ENCODE measurements around the gene DNAAF9.

Gene DNAAF9

DNA sequence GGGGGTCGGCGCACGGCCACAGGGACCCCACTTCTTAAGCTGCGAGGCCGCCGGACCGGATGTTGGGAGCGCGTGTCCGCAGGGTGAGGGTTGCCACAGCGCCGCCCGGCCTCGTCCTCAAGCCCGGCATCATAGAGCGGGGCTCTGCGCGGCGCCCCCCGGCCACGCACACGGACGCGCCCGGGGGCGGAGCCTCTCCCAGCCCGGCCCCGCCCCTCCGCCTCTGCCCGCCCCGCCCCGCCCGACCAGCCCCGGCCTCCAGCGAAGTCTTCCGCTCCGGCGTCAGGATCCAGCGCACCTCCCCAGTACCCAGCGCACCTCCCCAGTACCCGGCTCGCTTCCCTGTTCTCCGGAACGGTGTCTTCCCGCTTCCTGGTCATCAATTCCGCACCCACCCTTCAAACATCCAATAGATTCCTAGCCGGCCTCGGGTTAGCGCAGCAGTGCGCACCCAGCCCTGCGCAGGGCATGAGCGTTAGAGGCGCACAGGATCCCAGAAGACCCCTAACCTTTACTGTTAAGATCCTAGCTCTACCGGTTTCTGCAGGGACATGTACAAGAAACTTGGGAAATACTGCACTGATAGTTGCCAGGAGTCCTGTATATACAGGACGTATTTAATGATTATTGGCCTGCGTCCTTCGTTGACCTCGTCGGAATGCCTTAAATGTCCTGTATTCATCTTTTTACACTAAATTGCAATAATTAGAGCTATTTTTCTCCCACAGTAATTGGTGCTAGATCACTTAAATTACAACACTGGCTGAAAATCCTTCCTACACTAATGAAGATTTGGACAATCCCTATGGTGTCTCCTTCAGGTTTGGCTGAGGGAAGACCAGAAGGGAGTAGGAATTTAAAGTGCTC is 535 bp upstream of the DNAAF9 start:
- H3K36me3 Mint-ChIP-seq (ENCODE audit: low read depth) = no peaks in the 10 kb centered on the region
- peak overlapping the region; percentile 91 to 97 (median 92) for H3K27ac Mint-ChIP-seq
- TF ChIP-seq, protein P1, sequence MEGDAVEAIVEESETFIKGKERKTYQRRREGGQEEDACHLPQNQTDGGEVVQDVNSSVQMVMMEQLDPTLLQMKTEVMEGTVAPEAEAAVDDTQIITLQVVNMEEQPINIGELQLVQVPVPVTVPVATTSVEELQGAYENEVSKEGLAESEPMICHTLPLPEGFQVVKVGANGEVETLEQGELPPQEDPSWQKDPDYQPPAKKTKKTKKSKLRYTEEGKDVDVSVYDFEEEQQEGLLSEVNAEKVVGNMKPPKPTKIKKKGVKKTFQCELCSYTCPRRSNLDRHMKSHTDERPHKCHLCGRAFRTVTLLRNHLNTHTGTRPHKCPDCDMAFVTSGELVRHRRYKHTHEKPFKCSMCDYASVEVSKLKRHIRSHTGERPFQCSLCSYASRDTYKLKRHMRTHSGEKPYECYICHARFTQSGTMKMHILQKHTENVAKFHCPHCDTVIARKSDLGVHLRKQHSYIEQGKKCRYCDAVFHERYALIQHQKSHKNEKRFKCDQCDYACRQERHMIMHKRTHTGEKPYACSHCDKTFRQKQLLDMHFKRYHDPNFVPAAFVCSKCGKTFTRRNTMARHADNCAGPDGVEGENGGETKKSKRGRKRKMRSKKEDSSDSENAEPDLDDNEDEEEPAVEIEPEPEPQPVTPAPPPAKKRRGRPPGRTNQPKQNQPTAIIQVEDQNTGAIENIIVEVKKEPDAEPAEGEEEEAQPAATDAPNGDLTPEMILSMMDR (IDR thresholded peaks at IDR 0.05; ENCODE audit: unreplicated experiment in 3 of 3) = no peak
- H3K27me3 Mint-ChIP-seq (ENCODE audit: low read depth) = peaks cover 3% of the 10 kb centered on the region
- peaks cover 22% of the 10 kb centered on the region for H3K4me1 Mint-ChIP-seq
- H3K4me3 Mint-ChIP-seq = peak overlapping the region; percentile 89 to 96 (median 95)
- H3K9me3 Mint-ChIP-seq = peaks cover 3% of the 10 kb centered on the region

DNA sequence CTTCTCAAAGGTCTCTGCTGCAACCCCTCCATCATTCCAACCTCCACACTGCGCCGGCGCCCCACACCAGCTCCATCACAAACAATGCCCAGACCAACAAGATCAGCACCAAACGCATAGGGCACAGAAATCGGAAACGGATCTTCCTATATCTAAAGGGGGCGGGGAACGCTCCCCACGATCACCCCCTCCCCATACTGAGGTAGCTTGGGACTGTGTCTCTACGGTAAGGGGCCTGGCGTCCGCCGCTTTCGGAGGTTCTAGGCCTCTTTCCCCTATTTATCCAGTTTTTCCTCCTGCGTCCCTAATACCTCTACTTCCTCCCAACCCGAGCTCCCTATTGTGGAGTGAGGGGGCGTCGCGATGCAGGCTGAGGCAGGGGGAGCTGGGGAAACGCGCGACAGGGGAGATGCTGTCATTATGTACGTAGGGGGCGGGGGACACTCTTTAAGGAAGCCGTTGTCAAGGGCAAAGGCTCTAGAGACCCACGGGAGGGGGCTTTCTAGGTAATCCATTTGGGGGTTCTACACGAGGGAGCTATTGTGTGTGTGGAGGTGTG is 909 bp downstream of the DNAAF9 start:
- H3K27ac Mint-ChIP-seq = peak overlapping the region; percentile 79 to 85 (median 84)
- no peaks in the 10 kb centered on the region for H3K36me3 Mint-ChIP-seq (ENCODE audit: low read depth)
- TF ChIP-seq, protein P1 (IDR thresholded peaks at IDR 0.05; ENCODE audit: unreplicated experiment in 3 of 3) = no peak
- peaks cover 3% of the 10 kb centered on the region for H3K27me3 Mint-ChIP-seq (ENCODE audit: low read depth)
- H3K9me3 Mint-ChIP-seq = peaks cover 3% of the 10 kb centered on the region
- H3K4me3 Mint-ChIP-seq = peak overlapping the region; percentile 89 to 91 (median 91)
- peaks cover 22% of the 10 kb centered on the region for H3K4me1 Mint-ChIP-seq

DNA sequence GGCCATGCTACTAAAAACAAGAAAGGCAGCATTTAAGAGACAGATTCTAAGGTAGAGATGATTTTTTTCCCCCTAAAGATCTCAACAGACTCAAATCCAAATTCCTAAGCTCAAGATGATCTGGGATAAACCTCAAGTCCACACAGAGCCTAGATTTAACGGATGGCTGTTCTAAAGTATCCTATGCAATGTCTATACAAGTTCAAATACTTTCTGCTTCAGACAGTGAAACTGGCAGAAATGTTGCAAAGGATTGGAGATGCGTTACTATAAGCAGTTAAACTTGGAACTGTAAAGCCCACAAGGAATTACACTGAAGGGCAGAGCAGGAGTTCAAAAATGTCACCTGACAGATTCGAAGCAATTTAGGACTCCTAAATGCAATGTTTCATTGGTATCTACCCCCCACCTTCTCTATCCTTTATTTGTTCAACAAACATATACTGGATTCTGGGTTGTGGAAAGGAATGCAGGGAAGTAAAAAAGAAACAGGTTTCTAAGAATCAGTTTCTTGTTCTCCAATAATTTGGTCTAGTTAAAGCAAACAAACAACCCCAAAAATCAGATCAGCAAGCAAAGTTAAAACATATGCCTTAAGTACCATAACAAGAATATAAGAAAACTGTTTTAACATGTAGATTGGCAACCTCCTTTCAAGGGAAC is 1.6 kb downstream of the DNAAF9 start:
- Mint-ChIP-seq H3K36me3 (ENCODE audit: low read depth) (no peaks in the 10 kb centered on the region), H3K4me3 (peak overlapping the region; percentile 89 to 91 (median 91)), H3K27ac (peak overlapping the region; percentile 79 to 85 (median 84)), H3K9me3 (peaks cover 3% of the 10 kb centered on the region), H3K4me1 (peaks cover 22% of the 10 kb centered on the region), H3K27me3 (ENCODE audit: low read depth) (peaks cover 3% of the 10 kb centered on the region)
- TF ChIP-seq, protein P1 (IDR thresholded peaks at IDR 0.05; ENCODE audit: unreplicated experiment in 3 of 3) = no peak

DNA sequence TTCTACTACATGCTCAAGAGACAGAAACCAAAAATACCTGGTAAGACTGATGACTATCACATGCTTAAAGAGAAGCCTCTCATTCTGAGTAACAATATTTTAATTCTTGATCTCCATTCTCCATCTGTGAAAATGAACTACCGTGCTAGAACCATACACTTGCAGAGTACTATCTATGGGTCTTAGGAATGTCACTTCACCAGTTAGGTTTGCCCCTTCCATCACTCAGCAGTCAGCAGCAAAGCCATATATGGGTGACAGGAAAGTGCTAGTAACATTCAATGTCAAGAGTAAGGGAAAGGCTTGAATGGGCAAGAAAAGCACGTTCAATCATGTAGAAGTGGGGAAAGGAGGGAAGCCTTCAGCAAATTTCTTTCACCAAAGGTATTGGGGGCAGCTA is 2.3 kb downstream of the DNAAF9 start:
- Mint-ChIP-seq H3K27me3 (ENCODE audit: low read depth) (peaks cover 3% of the 10 kb centered on the region), H3K27ac (peak overlapping the region; percentile 79 to 85 (median 84)), H3K9me3 (no peaks in the 10 kb centered on the region), H3K4me3 (peak overlapping the region; percentile 89 to 91 (median 91)), H3K4me1 (peaks cover 23% of the 10 kb centered on the region), H3K36me3 (ENCODE audit: low read depth) (no peaks in the 10 kb centered on the region)
- TF ChIP-seq, protein P1 (IDR thresholded peaks at IDR 0.05; ENCODE audit: unreplicated experiment in 3 of 3) = no peak

DNA sequence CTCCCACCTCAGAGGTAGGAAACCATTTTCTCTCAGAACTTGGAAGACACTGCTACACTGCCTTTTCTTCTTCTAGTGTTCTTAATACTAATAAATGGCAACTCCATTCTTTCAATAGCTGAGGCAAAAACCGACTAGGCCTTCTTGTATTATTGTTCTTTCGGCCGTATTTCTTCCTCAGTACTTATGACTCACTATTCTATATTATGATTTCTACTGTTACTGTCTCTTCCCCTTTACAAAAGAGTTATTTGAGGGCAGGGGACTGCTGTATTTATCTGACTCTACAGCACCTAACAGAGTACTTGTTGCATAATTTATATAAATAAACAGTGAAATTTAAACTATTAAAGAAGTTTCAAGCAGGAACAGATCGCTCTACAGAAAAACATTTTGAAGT is 3.1 kb downstream of the DNAAF9 start:
- Mint-ChIP-seq H3K27ac (no peak overlapping the region), H3K9me3 (no peaks in the 10 kb centered on the region), H3K4me1 (peaks cover 30% of the 10 kb centered on the region), H3K27me3 (ENCODE audit: low read depth) (peaks cover 3% of the 10 kb centered on the region), H3K4me3 (no peak overlapping the region), H3K36me3 (ENCODE audit: low read depth) (no peaks in the 10 kb centered on the region)
- TF ChIP-seq, protein P1 (IDR thresholded peaks at IDR 0.05; ENCODE audit: unreplicated experiment in 3 of 3) = no peak

Data from nephron (organoid).